K562 (cell line): ENCODE measurements around the gene CSAD. TPM values are rescaled to one million over a fixed set of nuclear protein-coding genes. Genes with fewer than 3 reads are reported as not detected.

Experiments used
- ATAC-seq: fragments of 200-7000 bp; cut with Tn5 transposase; 3 replicates; pipeline ENCODE4 v1.9.1; 2020; ENCODE audit warnings: moderate library complexity
- BruUV-seq: library from RNA; stranded (reverse); fragments of 400-500 nt; replicated peaks from 2 replicates; lab custom pipeline; 2021; lab: Mats Ljungman, UMichigan
- CTCF ChIA-PET: fragments of 300-600 bp; formaldehyde crosslinking; extraction: SDS; loops from one replicate; lab custom pipeline; 2021; ENCODE audit warnings: low intra/inter-chr PET ratio; lab: Yijun Ruan, JAX
- POLR2A ChIA-PET: fragments of 300-600, 350-650 bp; sonication (Branson Sonifier 250); formaldehyde crosslinking; extraction: SDS; loops from one replicate; lab custom pipeline; 2021; ENCODE audit warnings: antibody characterized with exemption, inconsistent platforms; lab: Yijun Ruan, JAX
- DNase-seq, 4 experiments: peaks; one replicate each; pipeline versions ENCODE4 v3.0.0 to v3.0.0-alpha.2; 2011 to 2018; ENCODE audit warnings: low spot score in 3 of 4, mixed read lengths in 3 of 4; ENCODE audit errors: extremely low read depth in 1 of 4
- FAIRE-seq: peaks from 2 replicates; lab custom pipeline; 2011; peaks lifted over from hg19 to GRCh38; lab: Jason Lieb, UNC
- H2AFZ ChIP-seq: 2 replicates; pipeline ENCODE4 v1.6.0; 2011; ENCODE audit warnings: low read depth, low read length, control low read depth, inconsistent platforms
- H3K27ac ChIP-seq: fragments of 200-600 bp; 3 replicates; pipeline ENCODE4 v1.8.0; 2011; ENCODE audit warnings: low read depth, mild to moderate bottlenecking, control low read depth, inconsistent platforms, low read length, moderate library complexity, mixed read lengths; ENCODE audit errors: extremely low read depth
- H3K27me3 ChIP-seq, 2 experiments: fragments of 300-600 bp in 1 of 2; 2 replicates in 1 of 2; 3 replicates in 1 of 2; pipeline versions ENCODE4 v1.6.0 to v1.8.0; 2011; ENCODE audit warnings: inconsistent platforms in 2 of 2, low read length in 2 of 2, mild to moderate bottlenecking in 1 of 2, mixed read lengths in 1 of 2, moderate library complexity in 1 of 2; ENCODE audit not compliant: control insufficient read depth in 2 of 2, insufficient read depth in 2 of 2
- H3K36me3 ChIP-seq: fragments of 300-600 bp; 3 replicates; pipeline ENCODE4 v1.8.0; 2011; ENCODE audit warnings: mild to moderate bottlenecking, low read length, inconsistent platforms; ENCODE audit not compliant: control insufficient read depth, insufficient read depth
- H3K4me1 ChIP-seq, 2 experiments: fragments of 200-600 bp in 1 of 2; replicated peaks in 1 of 2; 2 replicates in 1 of 2; 3 replicates in 1 of 2; pipeline versions ENCODE4 v1.5.1 to v1.8.0; 2011; ENCODE audit warnings: inconsistent platforms in 2 of 2, low read length in 2 of 2, mild to moderate bottlenecking in 1 of 2, mixed read lengths in 1 of 2, moderate library complexity in 1 of 2; ENCODE audit not compliant: control insufficient read depth in 2 of 2, insufficient read depth in 2 of 2
- H3K4me2 ChIP-seq: 2 replicates; pipeline ENCODE4 v1.6.1; 2011; ENCODE audit warnings: low read length, control low read depth, inconsistent platforms, mixed read lengths; ENCODE audit not compliant: insufficient read depth
- H3K4me3 ChIP-seq: fragments of 200-600 bp; sonication (generic), shearing (Covaris generic); 2 replicates; pipeline ENCODE4 v1.5.1; 2016; ENCODE audit warnings: control low read depth, inconsistent platforms
- H3K79me2 ChIP-seq: fragments of 200-600 bp; 3 replicates; pipeline ENCODE4 v1.8.0; 2011; ENCODE audit warnings: low read length, inconsistent platforms; ENCODE audit not compliant: control insufficient read depth, insufficient read depth
- H3K9ac ChIP-seq, 2 experiments: 2 replicates each; pipeline versions ENCODE4 v1.6.0 to v1.6.1; 2011; ENCODE audit warnings: low read depth in 2 of 2, low read length in 2 of 2, control low read depth in 1 of 2, inconsistent platforms in 1 of 2, mild to moderate bottlenecking in 1 of 2, mixed read lengths in 1 of 2; ENCODE audit not compliant: insufficient read depth in 1 of 2
- H3K9me1 ChIP-seq: one replicate; pipeline ENCODE4 v1.6.0; 2011; ENCODE audit warnings: inconsistent platforms, mild to moderate bottlenecking, low read length, moderate library complexity; ENCODE audit not compliant: control insufficient read depth, insufficient read depth
- H3K9me3 ChIP-seq: replicated peaks from 2 replicates; pipeline ENCODE4 v1.5.1; 2011; ENCODE audit warnings: low read depth, low read length, inconsistent platforms; ENCODE audit not compliant: control insufficient read depth, insufficient read depth
- H4K20me1 ChIP-seq: replicated peaks from 2 replicates; pipeline ENCODE4 v1.6.1; 2011; ENCODE audit warnings: low read length, inconsistent platforms, mixed read lengths; ENCODE audit not compliant: control insufficient read depth, insufficient read depth
- ATF4 ChIP-seq: fragments of 450-650 bp; formaldehyde crosslinking; IDR thresholded peaks from 2 replicates; pipeline ENCODE4 v1.4.0; 2022; ENCODE audit warnings: mild to moderate bottlenecking, moderate library complexity
- KDM4B ChIP-seq, 2 experiments: fragments of 450-650 bp in 1 of 2; sonication (generic) in 1 of 2; IDR thresholded peaks; 2 replicates each; pipeline ENCODE4 v1.6.1; 2016 to 2017; ENCODE audit warnings: borderline replicate concordance in 2 of 2, antibody characterized with exemption in 1 of 2, low read depth in 1 of 2, mild to moderate bottlenecking in 1 of 2
- MTA2 ChIP-seq: fragments of 450-650 bp; IDR thresholded peaks from 2 replicates; pipeline ENCODE4 v1.6.1; 2016; ENCODE audit warnings: low read depth
- NCOA6 ChIP-seq: fragments of 450-650 bp; IDR thresholded peaks from 2 replicates; pipeline ENCODE4 v1.6.1; 2017; ENCODE audit warnings: mild to moderate bottlenecking
- PURB ChIP-seq: sonication (generic); formaldehyde crosslinking; IDR thresholded peaks from 2 replicates; pipeline ENCODE4 v1.9.0; 2021; ENCODE audit warnings: low read depth, mild to moderate bottlenecking, missing genetic modification reagents
- RB1 ChIP-seq: fragments of 450-650 bp; IDR thresholded peaks from 2 replicates; pipeline ENCODE4 v1.6.1; 2017; ENCODE audit warnings: low read depth, mild to moderate bottlenecking
- SREBF1 ChIP-seq: fragments of 150-350 bp; IDR thresholded peaks from 2 replicates; pipeline ENCODE4 v1.6.1; 2014; ENCODE audit warnings: antibody characterized with exemption, low read depth, low read length, borderline replicate concordance
- TRIM24 ChIP-seq, 2 experiments: fragments of 450-650 bp; IDR thresholded peaks; 2 replicates each; pipeline ENCODE4 v1.6.1; 2016
- ZZZ3 ChIP-seq: fragments of 450-650 bp; IDR thresholded peaks from 2 replicates; pipeline ENCODE4 v1.6.1; 2016; ENCODE audit warnings: antibody characterized with exemption, mild to moderate bottlenecking, moderate library complexity
- WGBS: fragments of 100-300 bp; shearing (Covaris generic); methylation state at CpG from one replicate; pipeline ENCODE4 v1.1.6; 2016; ENCODE audit warnings: low coverage, mixed read lengths; ENCODE audit not compliant: insufficient coverage; ENCODE audit errors: missing lambda C conversion rate; 5-methylcytosine and 5-hydroxymethylcytosine counted together
- in situ Hi-C: fragments of 300-500 bp; cut with MboI; formaldehyde crosslinking; loops from 4 replicates; pipeline ENCODE4 v1.15.0; 2018; ENCODE audit warnings: inconsistent platforms, mixed read lengths
- intact Hi-C: fragments of 100-400 bp; cut with micrococcal nuclease; formaldehyde crosslinking; loops from 2 replicates; pipeline ENCODE4 v1.14.2; 2022
- polyA plus RNA-seq, 8 experiments: library from polyadenylated mRNA; depleted of rRNA in 4 of 8; stranded (reverse) in 5 of 8; unstranded in 3 of 8; fragments of >200 nt; fragmentation: Nextera tagmentation in 2 of 8; fragmentation: Illumina TruSeq in 1 of 8; extraction: Ambion mirVana in 2 of 8; extraction: Trizol in 1 of 8; gene quantifications; 2 replicates each; pipeline versions ENCODE4 v1.2.1 to v1.2.3, GENCODE V29; 2011 to 2014; ENCODE audit warnings: inconsistent platforms in 1 of 8, missing spikeins in 1 of 8
- total RNA-seq, 7 experiments: library from RNA; depleted of rRNA in 6 of 7; stranded (reverse); fragments of >200 nt in 6 of 7; fragmentation: Illumina TruSeq in 2 of 7; extraction: Trizol in 2 of 7; gene quantifications; 2 replicates each; pipeline versions ENCODE4 v1.2.1 to v1.2.3, GENCODE V29; 2011 to 2021; ENCODE audit warnings: low replicate concordance in 1 of 7
- TF ChIP-seq, protein P1 (sequence below): sonication (generic); formaldehyde crosslinking; IDR thresholded peaks from 2 replicates; pipeline ENCODE4 v1.8.1; 2022; ENCODE audit warnings: missing genetic modification reagents
- TF ChIP-seq, protein P2 (sequence below): fragments of 250-450 bp; sonication (Bioruptor Pico); IDR thresholded peaks from 2 replicates; pipeline ENCODE4 v1.9.0; 2021; ENCODE audit warnings: mild to moderate bottlenecking, inconsistent platforms
- TF ChIP-seq, protein P3 (sequence below): fragments of 250-450 bp; sonication (Bioruptor Pico); IDR thresholded peaks from 2 replicates; pipeline ENCODE4 v1.4.0; 2020; ENCODE audit warnings: mild to moderate bottlenecking, moderate library complexity, borderline replicate concordance

Gene CSAD
- total and polyA plus RNA-seq, 9 of the 15 experiments (the other 6 are each of a cell fraction or from before 2014, with no cell fraction given): 1.8 to 19.6 (median 8.1) TPM

DNA sequence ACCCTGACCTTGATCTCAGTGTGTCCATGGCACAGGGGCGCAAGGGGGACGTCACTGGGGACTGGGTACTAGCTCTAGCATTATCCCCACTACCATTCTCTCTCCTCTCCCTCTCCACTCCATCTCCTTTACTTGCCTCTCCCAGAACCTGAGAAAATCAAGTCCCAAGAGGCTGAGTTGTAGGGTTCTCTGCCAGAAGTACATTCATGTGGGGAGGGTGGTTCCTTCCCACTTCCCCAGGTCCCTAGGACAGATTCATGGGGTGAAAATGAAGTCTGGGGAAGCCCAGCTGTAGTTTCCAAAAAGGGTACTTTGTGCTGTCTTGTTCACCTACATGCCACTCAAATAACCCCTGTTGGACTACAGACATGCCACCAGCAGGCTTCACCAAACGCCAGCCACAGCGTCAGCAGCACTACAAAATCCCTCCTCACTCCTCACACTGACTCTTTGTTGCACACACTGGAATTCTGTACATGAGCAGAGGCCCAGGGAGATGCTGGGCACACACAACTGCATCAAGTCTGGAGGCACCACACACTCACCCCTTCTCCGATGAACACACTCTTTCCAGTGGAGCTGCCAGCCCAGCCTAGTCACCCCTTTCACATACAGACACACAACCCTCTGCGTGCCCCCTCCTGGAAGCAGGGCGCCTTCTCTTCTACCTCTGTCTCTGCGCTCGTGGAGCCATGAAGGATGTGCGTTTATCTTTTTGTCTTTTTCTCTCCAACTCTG, 44.3 kb upstream of the CSAD start:
- peaks cover 31 to 51% of the 10 kb centered on the region in 2 experiments for H3K4me1 ChIP-seq
- WGBS: 61% methylated on average over 10 of the region's 10 CpGs
- H3K4me2 ChIP-seq: no peak overlapping the region
- H2AFZ ChIP-seq: 0 out of 2 replicates have a peak overlapping the region, but pooled peaks have one; percentile 34
- in situ Hi-C loops (no loop called here), intact Hi-C loops (no loop called here)
- H3K4me3 ChIP-seq: no peak overlapping the region
- ChIA-PET POLR2A (interaction anchor here (0.6 kb wide), 1 partner anchor 73 kb away, joined by 3 read pairs; no protein-coding TSS in a partner anchor), CTCF (interaction anchor here (1.1 kb wide), 1 partner anchor 10 kb away, joined by 3 read pairs; no protein-coding TSS in a partner anchor)
- no peak overlapping the region for H3K27ac ChIP-seq
- peak overlapping the region in 1 of 2 experiments; percentile 59; a peak in 2 of 4 replicates for H3K9ac ChIP-seq
- H3K9me3 ChIP-seq: no peaks in the 10 kb centered on the region
- no TSS peak for BruUV-seq
- no peaks in the 10 kb centered on the region for H3K36me3 ChIP-seq
- no peaks in the 10 kb centered on the region for H3K79me2 ChIP-seq
- H3K27me3 ChIP-seq: no peaks in the 10 kb centered on the region
- H3K9me1 ChIP-seq: no peaks in the 10 kb centered on the region
- no peak for DNase-seq
- H4K20me1 ChIP-seq: no peaks in the 10 kb centered on the region; the same call in 1 of the 2 replicates
- TF ChIP-seq KDM4B (IDR thresholded peaks at IDR 0.05; ENCODE audit: borderline replicate concordance in 2 of 2, low read depth in 1 of 2) (no peak), TRIM24 (IDR thresholded peaks at IDR 0.05) (no peak), RB1 (no peak), MTA2 (no peak), NCOA6 (no peak), ATF4 (CRISPR knock-in tag) (no peak), SREBF1 (no peak), PURB (no peak), ZZZ3 (no peak)
- TF ChIP-seq, protein P1, sequence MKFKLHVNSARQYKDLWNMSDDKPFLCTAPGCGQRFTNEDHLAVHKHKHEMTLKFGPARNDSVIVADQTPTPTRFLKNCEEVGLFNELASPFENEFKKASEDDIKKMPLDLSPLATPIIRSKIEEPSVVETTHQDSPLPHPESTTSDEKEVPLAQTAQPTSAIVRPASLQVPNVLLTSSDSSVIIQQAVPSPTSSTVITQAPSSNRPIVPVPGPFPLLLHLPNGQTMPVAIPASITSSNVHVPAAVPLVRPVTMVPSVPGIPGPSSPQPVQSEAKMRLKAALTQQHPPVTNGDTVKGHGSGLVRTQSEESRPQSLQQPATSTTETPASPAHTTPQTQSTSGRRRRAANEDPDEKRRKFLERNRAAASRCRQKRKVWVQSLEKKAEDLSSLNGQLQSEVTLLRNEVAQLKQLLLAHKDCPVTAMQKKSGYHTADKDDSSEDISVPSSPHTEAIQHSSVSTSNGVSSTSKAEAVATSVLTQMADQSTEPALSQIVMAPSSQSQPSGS: no peak
- TF ChIP-seq, protein P2, sequence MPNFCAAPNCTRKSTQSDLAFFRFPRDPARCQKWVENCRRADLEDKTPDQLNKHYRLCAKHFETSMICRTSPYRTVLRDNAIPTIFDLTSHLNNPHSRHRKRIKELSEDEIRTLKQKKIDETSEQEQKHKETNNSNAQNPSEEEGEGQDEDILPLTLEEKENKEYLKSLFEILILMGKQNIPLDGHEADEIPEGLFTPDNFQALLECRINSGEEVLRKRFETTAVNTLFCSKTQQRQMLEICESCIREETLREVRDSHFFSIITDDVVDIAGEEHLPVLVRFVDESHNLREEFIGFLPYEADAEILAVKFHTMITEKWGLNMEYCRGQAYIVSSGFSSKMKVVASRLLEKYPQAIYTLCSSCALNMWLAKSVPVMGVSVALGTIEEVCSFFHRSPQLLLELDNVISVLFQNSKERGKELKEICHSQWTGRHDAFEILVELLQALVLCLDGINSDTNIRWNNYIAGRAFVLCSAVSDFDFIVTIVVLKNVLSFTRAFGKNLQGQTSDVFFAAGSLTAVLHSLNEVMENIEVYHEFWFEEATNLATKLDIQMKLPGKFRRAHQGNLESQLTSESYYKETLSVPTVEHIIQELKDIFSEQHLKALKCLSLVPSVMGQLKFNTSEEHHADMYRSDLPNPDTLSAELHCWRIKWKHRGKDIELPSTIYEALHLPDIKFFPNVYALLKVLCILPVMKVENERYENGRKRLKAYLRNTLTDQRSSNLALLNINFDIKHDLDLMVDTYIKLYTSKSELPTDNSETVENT: no peak
- TF ChIP-seq, protein P3, sequence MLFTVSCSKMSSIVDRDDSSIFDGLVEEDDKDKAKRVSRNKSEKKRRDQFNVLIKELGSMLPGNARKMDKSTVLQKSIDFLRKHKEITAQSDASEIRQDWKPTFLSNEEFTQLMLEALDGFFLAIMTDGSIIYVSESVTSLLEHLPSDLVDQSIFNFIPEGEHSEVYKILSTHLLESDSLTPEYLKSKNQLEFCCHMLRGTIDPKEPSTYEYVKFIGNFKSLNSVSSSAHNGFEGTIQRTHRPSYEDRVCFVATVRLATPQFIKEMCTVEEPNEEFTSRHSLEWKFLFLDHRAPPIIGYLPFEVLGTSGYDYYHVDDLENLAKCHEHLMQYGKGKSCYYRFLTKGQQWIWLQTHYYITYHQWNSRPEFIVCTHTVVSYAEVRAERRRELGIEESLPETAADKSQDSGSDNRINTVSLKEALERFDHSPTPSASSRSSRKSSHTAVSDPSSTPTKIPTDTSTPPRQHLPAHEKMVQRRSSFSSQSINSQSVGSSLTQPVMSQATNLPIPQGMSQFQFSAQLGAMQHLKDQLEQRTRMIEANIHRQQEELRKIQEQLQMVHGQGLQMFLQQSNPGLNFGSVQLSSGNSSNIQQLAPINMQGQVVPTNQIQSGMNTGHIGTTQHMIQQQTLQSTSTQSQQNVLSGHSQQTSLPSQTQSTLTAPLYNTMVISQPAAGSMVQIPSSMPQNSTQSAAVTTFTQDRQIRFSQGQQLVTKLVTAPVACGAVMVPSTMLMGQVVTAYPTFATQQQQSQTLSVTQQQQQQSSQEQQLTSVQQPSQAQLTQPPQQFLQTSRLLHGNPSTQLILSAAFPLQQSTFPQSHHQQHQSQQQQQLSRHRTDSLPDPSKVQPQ (CRISPR knock-in tag): no peak
- ATAC-seq: no peak
- FAIRE-seq: no peak
